Body of pancreas (tissue), 4 donors: ENCODE data around the gene SALL2.

Source experiments
- POLR2A ChIP-seq, 3 donors: fragments of 450-650 bp; IDR thresholded peaks; one replicate each; pipeline ENCODE4 v1.6.1; 2016; ENCODE audit warnings: antibody characterized with exemption in 3 of 3, mild to moderate bottlenecking in 2 of 3
- TF ChIP-seq, protein P1 (sequence below), 7 experiments: fragments of 450-650 bp in 4 of 7; fragments of 200-600 bp in 3 of 7; sonication (generic) in 3 of 7; IDR thresholded peaks; one replicate each; pipeline ENCODE4 v1.5.1; 2016 to 2019; ENCODE audit warnings: antibody characterized with exemption in 7 of 7

DNA sequence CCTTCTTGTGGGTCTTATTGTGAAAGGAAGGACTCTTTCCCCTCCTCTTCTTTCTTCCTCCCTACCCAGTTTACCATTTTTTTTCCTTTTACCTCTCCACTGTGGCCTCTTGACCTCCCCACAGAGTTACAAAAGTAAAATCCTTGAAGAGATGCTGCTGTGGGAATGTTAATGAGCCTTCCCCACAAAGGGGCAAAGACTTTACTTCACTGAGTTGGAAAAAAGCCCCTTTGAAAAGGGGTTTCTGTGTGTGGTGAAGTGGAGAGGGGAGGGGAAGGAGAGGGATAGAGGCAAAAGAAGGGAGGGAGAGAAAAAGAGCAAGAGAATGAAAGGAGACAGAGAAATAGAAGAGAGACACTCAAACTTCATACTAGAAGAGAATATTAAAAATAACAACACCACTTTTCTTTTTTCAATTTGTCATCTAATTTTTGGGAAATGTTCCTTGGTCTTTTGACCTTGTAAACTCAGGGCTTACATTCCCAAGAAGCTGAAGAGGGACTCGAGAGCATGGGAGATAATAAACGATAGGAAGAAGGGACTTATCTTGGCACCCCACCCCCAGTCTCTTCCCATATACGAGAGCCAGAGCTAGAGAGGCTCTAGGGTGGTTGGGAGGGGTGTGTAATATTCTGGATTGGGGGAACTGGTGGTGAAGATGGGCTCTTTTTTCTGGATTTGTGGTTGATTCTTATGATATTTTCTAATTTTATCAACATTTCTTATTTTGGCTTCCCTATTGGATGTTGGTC lies 13.2 kb upstream of the SALL2 start:
- TF ChIP-seq, protein P1, sequence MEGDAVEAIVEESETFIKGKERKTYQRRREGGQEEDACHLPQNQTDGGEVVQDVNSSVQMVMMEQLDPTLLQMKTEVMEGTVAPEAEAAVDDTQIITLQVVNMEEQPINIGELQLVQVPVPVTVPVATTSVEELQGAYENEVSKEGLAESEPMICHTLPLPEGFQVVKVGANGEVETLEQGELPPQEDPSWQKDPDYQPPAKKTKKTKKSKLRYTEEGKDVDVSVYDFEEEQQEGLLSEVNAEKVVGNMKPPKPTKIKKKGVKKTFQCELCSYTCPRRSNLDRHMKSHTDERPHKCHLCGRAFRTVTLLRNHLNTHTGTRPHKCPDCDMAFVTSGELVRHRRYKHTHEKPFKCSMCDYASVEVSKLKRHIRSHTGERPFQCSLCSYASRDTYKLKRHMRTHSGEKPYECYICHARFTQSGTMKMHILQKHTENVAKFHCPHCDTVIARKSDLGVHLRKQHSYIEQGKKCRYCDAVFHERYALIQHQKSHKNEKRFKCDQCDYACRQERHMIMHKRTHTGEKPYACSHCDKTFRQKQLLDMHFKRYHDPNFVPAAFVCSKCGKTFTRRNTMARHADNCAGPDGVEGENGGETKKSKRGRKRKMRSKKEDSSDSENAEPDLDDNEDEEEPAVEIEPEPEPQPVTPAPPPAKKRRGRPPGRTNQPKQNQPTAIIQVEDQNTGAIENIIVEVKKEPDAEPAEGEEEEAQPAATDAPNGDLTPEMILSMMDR (IDR thresholded peaks at IDR 0.05) = no peak
- TF ChIP-seq POLR2A (IDR thresholded peaks at IDR 0.05) = no peak
